ENCODE data around the gene CSNK1A1L. TPM values are rescaled to one million over a fixed set of nuclear protein-coding genes. Genes with fewer than 3 reads are reported as not detected.

The CSNK1A1L gene
- total and polyA plus RNA-seq, 2 donors (not counting 1 experiment from before 2014, with no cell fraction given) = not detected

- no peak for TF ChIP-seq EZH2 (IDR thresholded peaks at IDR 0.05; ENCODE audit: borderline replicate concordance, insufficient read depth, low read depth, low read length, poor library complexity, severe bottlenecking)
- TF ChIP-seq, protein P1, sequence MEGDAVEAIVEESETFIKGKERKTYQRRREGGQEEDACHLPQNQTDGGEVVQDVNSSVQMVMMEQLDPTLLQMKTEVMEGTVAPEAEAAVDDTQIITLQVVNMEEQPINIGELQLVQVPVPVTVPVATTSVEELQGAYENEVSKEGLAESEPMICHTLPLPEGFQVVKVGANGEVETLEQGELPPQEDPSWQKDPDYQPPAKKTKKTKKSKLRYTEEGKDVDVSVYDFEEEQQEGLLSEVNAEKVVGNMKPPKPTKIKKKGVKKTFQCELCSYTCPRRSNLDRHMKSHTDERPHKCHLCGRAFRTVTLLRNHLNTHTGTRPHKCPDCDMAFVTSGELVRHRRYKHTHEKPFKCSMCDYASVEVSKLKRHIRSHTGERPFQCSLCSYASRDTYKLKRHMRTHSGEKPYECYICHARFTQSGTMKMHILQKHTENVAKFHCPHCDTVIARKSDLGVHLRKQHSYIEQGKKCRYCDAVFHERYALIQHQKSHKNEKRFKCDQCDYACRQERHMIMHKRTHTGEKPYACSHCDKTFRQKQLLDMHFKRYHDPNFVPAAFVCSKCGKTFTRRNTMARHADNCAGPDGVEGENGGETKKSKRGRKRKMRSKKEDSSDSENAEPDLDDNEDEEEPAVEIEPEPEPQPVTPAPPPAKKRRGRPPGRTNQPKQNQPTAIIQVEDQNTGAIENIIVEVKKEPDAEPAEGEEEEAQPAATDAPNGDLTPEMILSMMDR (IDR thresholded peaks at IDR 0.05) = no peak
- Histone ChIP-seq H3K9ac (ENCODE audit: low read length) (no peak overlapping the region), H4K20me1 (ENCODE audit: control insufficient read depth, insufficient read depth, low read length, poor library complexity, severe bottlenecking) (no peaks in the 10 kb centered on the region), H3K4me2 (replicated peaks; ENCODE audit: low read depth, low read length, poor library complexity, severe bottlenecking) (no peak overlapping the region), H3K4me3 (ENCODE audit: control extremely low read depth in 1 of 5, extremely low read depth in 1 of 5, insufficient read depth in 1 of 5, low read depth in 2 of 5, low read length in 4 of 5) (no peak overlapping the region), H3K4me1 (ENCODE audit: control insufficient read depth in 2 of 2, insufficient read depth in 2 of 2, low read length in 2 of 2) (no peaks in the 10 kb centered on the region), H2AFZ (ENCODE audit: insufficient read depth, low read depth, low read length, poor library complexity, severe bottlenecking) (no peak overlapping the region), H3K27ac (ENCODE audit: low read length in 2 of 2) (no peak overlapping the region), H3K79me2 (ENCODE audit: control insufficient read depth, insufficient read depth, low read length) (no peaks in the 10 kb centered on the region), H3K9me3 (ENCODE audit: control extremely low read depth in 1 of 3, control insufficient read depth in 2 of 3, insufficient read depth in 1 of 3, low read length in 2 of 3) (no peaks in the 10 kb centered on the region), H3K27me3 (replicated peaks in 1 of 4; ENCODE audit: control extremely low read depth in 1 of 4, control insufficient read depth in 3 of 4, insufficient read depth in 4 of 4, low read length in 3 of 4) (peaks cover 0 to 6% (median 0%) of the 10 kb centered on the region in 4 experiments), H3K36me3 (replicated peaks in 1 of 2; ENCODE audit: control extremely low read depth in 1 of 2, control insufficient read depth in 1 of 2, extremely low read depth in 1 of 2, insufficient read depth in 2 of 2, low read length in 1 of 2) (no peaks in the 10 kb centered on the region)
- Mint-ChIP-seq H3K4me1 (no peaks in the 10 kb centered on the region), H3K27ac (no peak overlapping the region), H3K27me3 (peaks cover 27% of the 10 kb centered on the region), H3K9me3 (ENCODE audit: insufficient read depth) (no peaks in the 10 kb centered on the region), H3K4me3 (no peak overlapping the region)
- ATAC-seq (ENCODE audit: low read depth) (no peak), DNase-seq (no peak)
- ChIA-PET CTCF (no interaction called here), POLR2A (no interaction called here)
- intact Hi-C loops (cut with micrococcal nuclease) = no loop called here
- no CpG with 5 or more reads among the region's 2 CpGs for WGBS (ENCODE audit: insufficient coverage)
Observed at GRCh38 chr13:37087486-37087885, 18.0 kb downstream of the CSNK1A1L start.

DNA sequence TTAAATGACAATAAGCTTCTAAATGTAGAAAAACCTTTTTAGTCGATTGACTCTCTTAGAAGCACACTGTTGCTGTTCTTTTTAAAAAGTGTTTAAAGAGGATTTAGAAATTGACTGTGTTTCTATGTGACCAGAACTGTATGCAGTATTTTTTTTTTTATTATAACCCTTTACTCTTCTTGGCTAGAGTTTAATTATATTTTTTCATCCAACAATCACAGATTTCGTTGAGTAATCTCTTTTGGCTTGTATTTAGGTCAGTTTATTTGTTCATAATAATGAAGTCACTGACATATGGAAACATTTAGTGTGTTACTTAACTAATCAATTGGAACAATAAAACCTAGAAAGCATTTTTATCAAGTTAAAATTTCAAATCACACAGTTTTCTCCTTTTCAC lies 19.9 kb downstream of the CSNK1A1L start:
- POLR2A ChIA-PET = no interaction called here
- CTCF ChIA-PET = no interaction called here
- DNase-seq (no peak), ATAC-seq (ENCODE audit: low read depth) (no peak)
- H3K79me2 ChIP-seq (ENCODE audit: control insufficient read depth, insufficient read depth, low read length) = no peaks in the 10 kb centered on the region
- H3K36me3 ChIP-seq (replicated peaks in 1 of 2; ENCODE audit: control extremely low read depth in 1 of 2, control insufficient read depth in 1 of 2, extremely low read depth in 1 of 2, insufficient read depth in 2 of 2, low read length in 1 of 2) = no peaks in the 10 kb centered on the region
- peaks cover 0 to 6% (median 2%) of the 10 kb centered on the region in 4 experiments for H3K27me3 ChIP-seq (replicated peaks in 1 of 4; ENCODE audit: control extremely low read depth in 1 of 4, control insufficient read depth in 3 of 4, insufficient read depth in 4 of 4, low read length in 3 of 4)
- no peak overlapping the region for H3K4me2 ChIP-seq (replicated peaks; ENCODE audit: low read depth, low read length, poor library complexity, severe bottlenecking)
- H4K20me1 ChIP-seq (ENCODE audit: control insufficient read depth, insufficient read depth, low read length, poor library complexity, severe bottlenecking) = no peaks in the 10 kb centered on the region
- Mint-ChIP-seq H3K4me3 (no peak overlapping the region), H3K4me1 (no peaks in the 10 kb centered on the region), H3K27me3 (peaks cover 31% of the 10 kb centered on the region), H3K9me3 (ENCODE audit: insufficient read depth) (no peaks in the 10 kb centered on the region), H3K27ac (no peak overlapping the region)
- no CpG with 5 or more reads among the region's 2 CpGs for WGBS (ENCODE audit: insufficient coverage)
- H3K4me3 ChIP-seq (ENCODE audit: control extremely low read depth in 1 of 5, extremely low read depth in 1 of 5, insufficient read depth in 1 of 5, low read depth in 2 of 5, low read length in 4 of 5) = no peak overlapping the region
- no peaks in the 10 kb centered on the region for H3K4me1 ChIP-seq (ENCODE audit: control insufficient read depth in 2 of 2, insufficient read depth in 2 of 2, low read length in 2 of 2)
- intact Hi-C loops (cut with micrococcal nuclease) = no loop called here
- TF ChIP-seq, protein P1 (IDR thresholded peaks at IDR 0.05) = no peak
- no peak for TF ChIP-seq EZH2 (IDR thresholded peaks at IDR 0.05; ENCODE audit: borderline replicate concordance, insufficient read depth, low read depth, low read length, poor library complexity, severe bottlenecking)
- no peak overlapping the region for H3K9ac ChIP-seq (ENCODE audit: low read length)
- no peaks in the 10 kb centered on the region for H3K9me3 ChIP-seq (ENCODE audit: control extremely low read depth in 1 of 3, control insufficient read depth in 2 of 3, insufficient read depth in 1 of 3, low read length in 2 of 3)
- H2AFZ ChIP-seq (ENCODE audit: insufficient read depth, low read depth, low read length, poor library complexity, severe bottlenecking) = no peak overlapping the region
- H3K27ac ChIP-seq (ENCODE audit: low read length in 2 of 2) = no peak overlapping the region

All from B cell (primary cell).